ENCODE results near the gene KIRREL3. TPM values are rescaled to one million over a fixed set of nuclear protein-coding genes. Genes with fewer than 3 reads are reported as not detected.
"Not testable (repeated sequence)": the region's sequence is repeated elsewhere in the genome, so short reads cannot be mapped to it uniquely, and the experiment has no call there.

Gene KIRREL3
- polyA plus RNA-seq, 4 donors: 1.5 to 2.1 (median 2.0) TPM

- no peak for DNase-seq (ENCODE audit: low read depth in 4 of 4, low spot score in 2 of 4)
Measured at GRCh38 chr11:126403022-126403581, 597.5 kb downstream of the KIRREL3 start.

GRCh38 chr11:126400479-126400878, 600.1 kb downstream of the KIRREL3 start:
- no peak for DNase-seq (ENCODE audit: low read depth in 4 of 4, low spot score in 2 of 4)

- DNase-seq (ENCODE audit: low read depth in 4 of 4, low spot score in 2 of 4): no peak
Measured at GRCh38 chr11:126400019-126400418, 600.6 kb downstream of the KIRREL3 start.

GRCh38 chr11:126398721-126399120, 601.8 kb downstream of the KIRREL3 start:
- no peak for DNase-seq (ENCODE audit: low read depth in 4 of 4, low spot score in 2 of 4)

GRCh38 chr11:126398296-126398695, 602.3 kb downstream of the KIRREL3 start:
- DNase-seq (ENCODE audit: low read depth in 4 of 4, low spot score in 2 of 4): no peak

GRCh38 chr11:126396965-126397364, 603.6 kb downstream of the KIRREL3 start:
- DNase-seq (ENCODE audit: low read depth in 4 of 4, low spot score in 2 of 4): no peak

GRCh38 chr11:126396266-126396665, 604.3 kb downstream of the KIRREL3 start:
- DNase-seq (ENCODE audit: low read depth in 4 of 4, low spot score in 2 of 4): not testable (repeated sequence)

- not testable (repeated sequence) for DNase-seq (ENCODE audit: low read depth in 4 of 4, low spot score in 2 of 4)
Measured at GRCh38 chr11:126395784-126396183, 604.8 kb downstream of the KIRREL3 start.

GRCh38 chr11:126394634-126395072, 605.9 kb downstream of the KIRREL3 start:
- DNase-seq (ENCODE audit: low read depth in 4 of 4, low spot score in 2 of 4): not testable (repeated sequence)

- no peak for DNase-seq (ENCODE audit: low read depth in 4 of 4, low spot score in 2 of 4)
Measured at GRCh38 chr11:126394036-126394435, 606.5 kb downstream of the KIRREL3 start.

- no peak for DNase-seq (ENCODE audit: low read depth in 4 of 4, low spot score in 2 of 4)
Measured at GRCh38 chr11:126393143-126393542, 607.4 kb downstream of the KIRREL3 start.

- DNase-seq (ENCODE audit: low read depth in 4 of 4, low spot score in 2 of 4): no peak
Measured at GRCh38 chr11:126392633-126393013, 607.9 kb downstream of the KIRREL3 start.

- DNase-seq (ENCODE audit: low read depth in 4 of 4, low spot score in 2 of 4): no peak
Measured at GRCh38 chr11:126391970-126392632, 608.5 kb downstream of the KIRREL3 start.

- no peak for DNase-seq (ENCODE audit: low read depth in 4 of 4, low spot score in 2 of 4)
Measured at GRCh38 chr11:126391286-126391954, 609.1 kb downstream of the KIRREL3 start.

- no peak for DNase-seq (ENCODE audit: low read depth in 4 of 4, low spot score in 2 of 4)
Measured at GRCh38 chr11:126390272-126390867, 610.2 kb downstream of the KIRREL3 start.

GRCh38 chr11:126387857-126388256, 612.7 kb downstream of the KIRREL3 start:
- no peak for DNase-seq (ENCODE audit: low read depth in 4 of 4, low spot score in 2 of 4)

- not testable (repeated sequence) for DNase-seq (ENCODE audit: low read depth in 4 of 4, low spot score in 2 of 4)
Measured at GRCh38 chr11:126386729-126387071, 613.9 kb downstream of the KIRREL3 start.

- DNase-seq (ENCODE audit: low read depth in 4 of 4, low spot score in 2 of 4): no peak
Measured at GRCh38 chr11:126385991-126386728, 614.4 kb downstream of the KIRREL3 start.

GRCh38 chr11:126384449-126385070, 616.0 kb downstream of the KIRREL3 start:
- DNase-seq (ENCODE audit: low read depth in 4 of 4, low spot score in 2 of 4): no peak
